Smooth muscle cell (in vitro differentiated cells): ENCODE measurements around the gene NR3C1. TPM values are rescaled to one million over a fixed set of nuclear protein-coding genes. Genes with fewer than 3 reads are reported as not detected.

ENCODE experiments used
- DNase-seq: peaks from one replicate; lab custom pipeline; 2025; ENCODE audit not compliant: unreplicated experiment; lab: John Stamatoyannopoulos, UW
- H2AFZ ChIP-seq: fragments of 200-600 bp; sonication (generic); 2 replicates; pipeline ENCODE4 v1.6.0; 2016; ENCODE audit warnings: antibody characterized with exemption, low read depth, mild to moderate bottlenecking
- H3F3A ChIP-seq: fragments of 200-600 bp; sonication (generic); 2 replicates; pipeline ENCODE4 v1.6.0; 2017; ENCODE audit warnings: antibody characterized with exemption, low read depth
- H3K27ac ChIP-seq: fragments of 200-600 bp; sonication (generic); 2 replicates; pipeline ENCODE4 v1.5.1; 2016; ENCODE audit warnings: low read depth, mild to moderate bottlenecking
- H3K27me3 ChIP-seq: fragments of 200-600 bp; sonication (generic); 2 replicates; pipeline ENCODE4 v1.6.1; 2016; ENCODE audit warnings: low read depth, mild to moderate bottlenecking
- H3K36me3 ChIP-seq: fragments of 200-600 bp; sonication (generic); 2 replicates; pipeline ENCODE4 v1.5.1; 2016; ENCODE audit warnings: low read depth
- H3K4me1 ChIP-seq: fragments of 200-600 bp; sonication (generic); 2 replicates; pipeline ENCODE4 v1.5.1; 2016; ENCODE audit warnings: low read depth
- H3K4me2 ChIP-seq: fragments of 200-600 bp; sonication (generic); 2 replicates; pipeline ENCODE4 v1.6.0; 2016; ENCODE audit warnings: mild to moderate bottlenecking
- H3K4me3 ChIP-seq: fragments of 200-600 bp; sonication (generic); 2 replicates; pipeline ENCODE4 v1.5.1; 2016; ENCODE audit warnings: mild to moderate bottlenecking
- H3K79me2 ChIP-seq: fragments of 200-600 bp; sonication (generic); 2 replicates; pipeline ENCODE4 v1.6.0; 2016; ENCODE audit warnings: low read depth, mild to moderate bottlenecking
- H3K9ac ChIP-seq: fragments of 200-600 bp; sonication (generic); 2 replicates; pipeline ENCODE4 v1.6.0; 2016; ENCODE audit warnings: low read depth
- H3K9me3 ChIP-seq: fragments of 200-600 bp; sonication (generic); replicated peaks from 2 replicates; pipeline ENCODE4 v1.5.1; 2016; ENCODE audit warnings: low read depth
- H4K20me1 ChIP-seq: fragments of 200-600 bp; sonication (generic); 2 replicates; pipeline ENCODE4 v1.6.0; 2016; ENCODE audit warnings: low read depth
- WGBS: methylation state at CpG from one replicate; pipeline ENCODE4 v1.1.7; 2016; ENCODE audit warnings: low lambda C conversion rate; 5-methylcytosine and 5-hydroxymethylcytosine counted together
- polyA plus RNA-seq: library from polyadenylated mRNA; unstranded; fragments of >200 nt; fragmentation: Nextera tagmentation; extraction: Ambion mirVana; gene quantifications from 2 replicates; pipeline ENCODE4 v1.2.1, GENCODE V29; 2016
- total RNA-seq: library from RNA; depleted of rRNA; stranded (reverse); fragments of >200 nt; gene quantifications from 2 replicates; pipeline ENCODE4 v1.2.3, GENCODE V29; 2014
- TF ChIP-seq, protein P1 (sequence below): fragments of 200-600 bp; sonication (generic); IDR thresholded peaks from 2 replicates; pipeline ENCODE4 v1.5.1; 2017; ENCODE audit warnings: borderline replicate concordance, mild to moderate bottlenecking, antibody characterized with exemption; ENCODE audit not compliant: insufficient read depth, poor library complexity, severe bottlenecking

The NR3C1 gene
- total and polyA plus RNA-seq, 2 experiments from 2014 or later = 76.5 to 101 TPM

DNA sequence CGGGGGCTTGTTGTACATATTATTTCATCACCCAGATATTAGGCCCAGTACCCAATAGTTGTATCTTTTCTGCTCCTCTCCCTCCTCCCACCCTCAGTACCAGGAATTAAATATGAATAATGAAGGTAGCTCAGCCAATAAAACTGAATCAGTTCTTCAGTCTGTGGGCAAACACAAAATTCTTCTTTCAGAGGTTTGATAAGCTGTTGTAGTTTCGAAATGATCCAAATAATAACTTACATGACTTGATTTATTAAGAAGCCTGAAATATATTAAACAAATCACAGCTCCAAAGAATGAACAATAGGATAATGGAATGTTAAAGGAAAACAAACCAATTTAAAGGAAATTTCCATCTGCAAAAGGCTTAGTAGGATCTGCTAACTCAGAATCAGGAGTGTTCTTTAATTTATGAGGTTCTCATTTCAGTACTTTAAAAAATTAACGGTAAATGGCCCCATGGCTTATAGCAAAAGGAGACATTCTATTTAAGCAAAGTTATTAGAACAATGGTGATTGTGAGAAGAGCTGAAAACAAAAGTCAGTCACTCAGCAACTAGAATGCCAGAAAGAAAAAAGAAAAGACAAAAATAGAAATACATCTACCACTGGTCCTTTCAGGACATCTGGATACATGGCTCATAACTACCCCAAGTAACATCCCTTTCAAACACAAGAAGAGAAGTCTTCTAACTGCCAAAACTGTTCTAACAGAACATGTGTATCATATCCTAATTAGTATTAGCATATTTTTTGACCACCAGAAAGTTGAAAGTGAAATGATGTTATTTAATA is 62.4 kb downstream of the NR3C1 start:
- H3K4me1 ChIP-seq = no peaks in the 10 kb centered on the region
- H3K4me2 ChIP-seq = no peak overlapping the region
- no peaks in the 10 kb centered on the region for H3K36me3 ChIP-seq
- no peaks in the 10 kb centered on the region for H3K27me3 ChIP-seq
- H3K9me3 ChIP-seq = no peaks in the 10 kb centered on the region
- DNase-seq = no peak
- TF ChIP-seq, protein P1, sequence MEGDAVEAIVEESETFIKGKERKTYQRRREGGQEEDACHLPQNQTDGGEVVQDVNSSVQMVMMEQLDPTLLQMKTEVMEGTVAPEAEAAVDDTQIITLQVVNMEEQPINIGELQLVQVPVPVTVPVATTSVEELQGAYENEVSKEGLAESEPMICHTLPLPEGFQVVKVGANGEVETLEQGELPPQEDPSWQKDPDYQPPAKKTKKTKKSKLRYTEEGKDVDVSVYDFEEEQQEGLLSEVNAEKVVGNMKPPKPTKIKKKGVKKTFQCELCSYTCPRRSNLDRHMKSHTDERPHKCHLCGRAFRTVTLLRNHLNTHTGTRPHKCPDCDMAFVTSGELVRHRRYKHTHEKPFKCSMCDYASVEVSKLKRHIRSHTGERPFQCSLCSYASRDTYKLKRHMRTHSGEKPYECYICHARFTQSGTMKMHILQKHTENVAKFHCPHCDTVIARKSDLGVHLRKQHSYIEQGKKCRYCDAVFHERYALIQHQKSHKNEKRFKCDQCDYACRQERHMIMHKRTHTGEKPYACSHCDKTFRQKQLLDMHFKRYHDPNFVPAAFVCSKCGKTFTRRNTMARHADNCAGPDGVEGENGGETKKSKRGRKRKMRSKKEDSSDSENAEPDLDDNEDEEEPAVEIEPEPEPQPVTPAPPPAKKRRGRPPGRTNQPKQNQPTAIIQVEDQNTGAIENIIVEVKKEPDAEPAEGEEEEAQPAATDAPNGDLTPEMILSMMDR = no peak
- peaks cover 92% of the 10 kb centered on the region for H4K20me1 ChIP-seq
- peaks cover 12% of the 10 kb centered on the region for H3F3A ChIP-seq
- peak overlapping the region; percentile 39 for H3K27ac ChIP-seq
- no peak overlapping the region for H3K4me3 ChIP-seq
- WGBS = 92% methylated on average over 3 of the region's 3 CpGs
- no peak overlapping the region for H2AFZ ChIP-seq
- H3K79me2 ChIP-seq = peaks cover 100% of the 10 kb centered on the region
- H3K9ac ChIP-seq = no peak overlapping the region

DNA sequence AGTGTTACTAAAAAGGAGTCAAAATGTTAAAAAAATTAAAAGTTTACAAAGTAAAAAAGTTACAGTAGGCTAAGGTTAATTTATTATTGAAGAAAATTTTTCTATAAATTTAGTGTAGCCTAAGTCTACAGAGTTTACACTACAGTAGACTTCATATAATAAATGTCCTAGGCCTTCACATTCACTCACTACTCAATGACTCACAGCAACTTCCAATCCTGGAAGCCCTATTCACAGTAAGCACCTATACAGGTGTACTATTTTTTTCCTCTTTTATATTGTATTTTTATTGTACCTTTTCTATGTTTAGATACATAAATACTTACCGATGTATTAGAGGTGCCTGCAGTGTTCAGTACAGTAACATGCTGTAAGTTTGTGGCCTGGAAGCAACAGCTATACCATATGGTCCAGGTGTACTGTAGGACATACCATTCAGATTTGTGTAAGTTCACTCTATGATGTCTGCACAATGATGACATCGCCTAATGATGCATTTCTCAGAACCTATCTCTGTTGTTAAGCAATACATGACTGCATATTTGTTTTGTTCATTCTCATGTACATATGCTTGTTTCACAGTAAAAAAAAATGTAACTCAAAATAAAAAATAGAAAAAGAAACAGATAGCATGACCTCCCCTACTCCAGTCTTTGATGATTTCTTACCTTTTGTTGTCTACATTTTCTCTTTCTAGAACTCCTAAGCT is 64.7 kb downstream of the NR3C1 start:
- H3K9me3 ChIP-seq = no peaks in the 10 kb centered on the region

DNA sequence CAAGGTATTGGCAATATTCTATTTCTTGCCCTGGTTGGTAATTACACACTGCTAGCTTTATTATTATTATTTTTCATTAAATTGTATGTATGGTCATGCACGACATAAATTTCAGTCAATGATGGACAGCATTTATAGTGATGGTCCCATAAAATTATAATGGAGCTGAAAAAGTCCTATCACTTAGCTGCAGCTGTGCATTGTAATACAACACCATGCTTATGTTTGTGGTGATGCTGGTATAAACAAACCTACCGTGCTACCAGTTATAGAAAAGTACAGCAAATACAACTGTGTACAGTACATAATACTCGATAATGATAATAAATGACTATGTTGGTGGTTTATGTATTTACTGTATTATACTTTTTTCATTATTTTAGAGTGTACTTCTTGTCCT is 65.5 kb downstream of the NR3C1 start:
- no peak overlapping the region for H3K9ac ChIP-seq
- no peak overlapping the region for H2AFZ ChIP-seq
- no peak overlapping the region for H3K4me2 ChIP-seq
- TF ChIP-seq, protein P1 = no peak
- peaks cover 88% of the 10 kb centered on the region for H3K79me2 ChIP-seq
- H4K20me1 ChIP-seq = peaks cover 80% of the 10 kb centered on the region
- H3F3A ChIP-seq = peaks cover 12% of the 10 kb centered on the region
- H3K9me3 ChIP-seq = no peaks in the 10 kb centered on the region
- H3K4me3 ChIP-seq = no peak overlapping the region
- H3K4me1 ChIP-seq = no peaks in the 10 kb centered on the region
- 76% methylated on average over 3 of the region's 3 CpGs for WGBS
- DNase-seq = no peak
- no peaks in the 10 kb centered on the region for H3K36me3 ChIP-seq
- H3K27me3 ChIP-seq = no peaks in the 10 kb centered on the region
- peak overlapping the region; percentile 30 for H3K27ac ChIP-seq

More for the DNA sequence above, 64.7 kb downstream of the NR3C1 start:
- Histone ChIP-seq H3K9ac (peak overlapping the region; percentile 32), H3K27ac (peak overlapping the region; percentile 33), H3K27me3 (no peaks in the 10 kb centered on the region), H2AFZ (no peak overlapping the region), H3K79me2 (peaks cover 92% of the 10 kb centered on the region), H4K20me1 (peaks cover 84% of the 10 kb centered on the region), H3K4me2 (peak overlapping the region; percentile 4), H3F3A (peaks cover 12% of the 10 kb centered on the region), H3K36me3 (no peaks in the 10 kb centered on the region), H3K4me3 (no peak overlapping the region), H3K4me1 (no peaks in the 10 kb centered on the region)
- 97% methylated on average over 2 of the region's 2 CpGs for WGBS
- TF ChIP-seq, protein P1 = no peak
- no peak for DNase-seq
